ENCODE results near the gene ZNF775. TPM values are rescaled to one million over a fixed set of nuclear protein-coding genes. Genes with fewer than 3 reads are reported as not detected.

The ZNF775 gene
- polyA plus RNA-seq (2013, experiment 1 of 2), result 5.1 TPM
- 4.8 TPM for polyA plus RNA-seq (2013, experiment 2 of 2)

- peaks cover 32% of the 10 kb centered on the region for H3K4me1 ChIP-seq (ENCODE audit: control insufficient read depth, insufficient read depth, low read depth, low read length)
- peak within 1 kb of the TSS; percentile 99 for H2BK120ac ChIP-seq (ENCODE audit: low read depth, low read length)
- H4K8ac ChIP-seq (ENCODE audit: low read length), result peak within 1 kb of the TSS; percentile 98
- H2AK5ac ChIP-seq (ENCODE audit: low read length, severe bottlenecking), result peak within 1 kb of the TSS; percentile 75
- peak within 1 kb of the TSS; percentile 98 to 99 for H3K18ac ChIP-seq (ENCODE audit: low read depth in 1 of 2, low read length in 2 of 2)
- DNase-seq, result peak; percentile 95
- WGBS, result under 1% methylated on average over 55 of the region's 60 CpGs
- H3K9ac ChIP-seq (ENCODE audit: low read length), result peak within 1 kb of the TSS; percentile 92
- no peaks in the 10 kb centered on the region for H3K27me3 ChIP-seq (ENCODE audit: control insufficient read depth in 1 of 2, insufficient read depth in 1 of 2, low read length in 2 of 2)
- peak within 1 kb of the TSS; percentile 46 to 86 for H3K23ac ChIP-seq (ENCODE audit: low read length in 2 of 2)
- H2BK5ac ChIP-seq (ENCODE audit: low read depth, low read length, poor library complexity, severe bottlenecking), result peak within 1 kb of the TSS; percentile 94
- peak within 1 kb of the TSS; percentile 96 for H4K91ac ChIP-seq (ENCODE audit: low read length)
- H3K4ac ChIP-seq (ENCODE audit: low read depth in 1 of 2, low read length in 2 of 2), result peak within 1 kb of the TSS; percentile 90 to 96
- H3K9me3 ChIP-seq (ENCODE audit: control insufficient read depth, low read length), result no peaks in the 10 kb centered on the region
- peak within 1 kb of the TSS; percentile 86 to 92 for H3K4me3 ChIP-seq (ENCODE audit: insufficient read depth in 1 of 2, low read depth in 1 of 2, low read length in 2 of 2)
- H2AFZ ChIP-seq (ENCODE audit: low read depth, low read length), result peak within 1 kb of the TSS; percentile 36
- H3K27ac ChIP-seq (ENCODE audit: low read length, poor library complexity, severe bottlenecking), result peak within 1 kb of the TSS; percentile 89
- peak within 1 kb of the TSS in 1 of 2 experiments; percentile 98 for H3K14ac ChIP-seq (ENCODE audit: low read length in 2 of 2)
- peak within 1 kb of the TSS; percentile 85 for H3K4me2 ChIP-seq (ENCODE audit: low read length, poor library complexity, severe bottlenecking)
- H3K36me3 ChIP-seq (ENCODE audit: control insufficient read depth in 1 of 2, insufficient read depth in 2 of 2, low read depth in 1 of 2, low read length in 2 of 2), result peaks cover 8 to 24% of the 10 kb centered on the region in 2 experiments
- peak within 1 kb of the TSS; percentile 97 for H2BK15ac ChIP-seq (ENCODE audit: low read depth, poor library complexity, severe bottlenecking)
- H2BK12ac ChIP-seq (ENCODE audit: low read length in 2 of 2), result peak within 1 kb of the TSS; percentile 25 to 63
- peaks cover 52% of the 10 kb centered on the region for H3K79me1 ChIP-seq (replicated peaks; ENCODE audit: low read length, poor library complexity, severe bottlenecking)
Observed at GRCh38 chr7:150378853-150379440, at the start of gene ZNF775. ZNF775 (plus strand) TSS chr7:150379330; CDS start chr7:150388471, 9,141 bp downstream.

GRCh38 chr7:150329331-150330120 is 49.6 kb upstream of the ZNF775 start:
- Histone ChIP-seq H3K9ac (ENCODE audit: low read length) (no peak overlapping the region), H4K91ac (ENCODE audit: low read length) (no peak overlapping the region), H2AFZ (ENCODE audit: low read depth, low read length) (no peak overlapping the region), H2BK5ac (ENCODE audit: low read depth, low read length, poor library complexity, severe bottlenecking) (no peak overlapping the region), H3K4me2 (ENCODE audit: low read length, poor library complexity, severe bottlenecking) (no peak overlapping the region), H3K4ac (ENCODE audit: low read depth in 1 of 2, low read length in 2 of 2) (no peak overlapping the region), H2BK12ac (ENCODE audit: low read length in 2 of 2) (no peak overlapping the region), H4K8ac (ENCODE audit: low read length) (no peak overlapping the region), H3K27me3 (ENCODE audit: control insufficient read depth in 1 of 2, insufficient read depth in 1 of 2, low read length in 2 of 2) (peaks cover 12 to 13% of the 10 kb centered on the region in 2 experiments), H3K9me3 (ENCODE audit: control insufficient read depth, low read length) (no peaks in the 10 kb centered on the region), H3K23ac (ENCODE audit: low read length in 2 of 2) (no peak overlapping the region), H3K36me3 (ENCODE audit: control insufficient read depth in 1 of 2, insufficient read depth in 2 of 2, low read depth in 1 of 2, low read length in 2 of 2) (no peaks in the 10 kb centered on the region), H3K4me3 (ENCODE audit: insufficient read depth in 1 of 2, low read depth in 1 of 2, low read length in 2 of 2) (no peak overlapping the region), H2BK15ac (ENCODE audit: low read depth, poor library complexity, severe bottlenecking) (no peak overlapping the region), H2BK120ac (ENCODE audit: low read depth, low read length) (no peak overlapping the region), H3K18ac (ENCODE audit: low read depth in 1 of 2, low read length in 2 of 2) (no peak overlapping the region), H3K14ac (ENCODE audit: low read length in 2 of 2) (no peak overlapping the region), H3K4me1 (ENCODE audit: control insufficient read depth, insufficient read depth, low read depth, low read length) (no peaks in the 10 kb centered on the region), H2AK5ac (ENCODE audit: low read length, severe bottlenecking) (no peak overlapping the region), H3K79me1 (replicated peaks; ENCODE audit: low read length, poor library complexity, severe bottlenecking) (no peaks in the 10 kb centered on the region), H3K27ac (ENCODE audit: low read length, poor library complexity, severe bottlenecking) (no peak overlapping the region)
- WGBS, result 80% methylated on average over 22 of the region's 22 CpGs
- no peak for DNase-seq

DNA sequence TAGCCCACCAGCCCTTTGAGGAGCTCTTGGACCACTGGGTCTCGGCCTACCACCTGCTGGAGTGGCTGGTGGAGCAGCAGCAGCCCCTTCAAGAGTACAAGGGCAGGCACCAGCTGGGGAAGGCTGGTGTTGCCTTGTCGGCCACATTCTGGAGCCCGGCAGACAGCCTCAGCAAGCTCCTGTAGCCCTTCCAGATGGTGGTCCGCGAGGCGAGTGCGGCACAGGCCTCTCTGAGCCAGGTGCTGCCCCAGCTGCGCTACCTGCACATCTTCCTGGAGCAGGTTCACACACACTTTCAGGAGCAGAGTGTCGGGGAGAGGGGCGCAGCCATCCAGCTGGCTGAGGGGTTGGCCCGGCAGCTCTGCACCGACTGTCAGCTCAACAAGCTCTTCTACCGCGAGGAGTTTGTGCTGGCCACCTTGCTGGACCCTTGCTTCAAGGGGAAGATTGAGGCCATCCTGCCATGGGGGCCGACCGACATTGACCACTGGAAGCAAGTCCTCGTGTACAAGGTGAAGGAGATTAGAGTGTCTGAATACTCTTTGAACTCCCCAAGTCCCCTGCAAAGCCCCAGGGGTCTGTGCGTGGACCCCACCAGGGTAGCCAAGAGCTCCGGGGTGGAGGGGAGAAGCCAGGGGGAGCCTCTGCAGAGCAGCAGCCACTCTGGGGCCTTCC is 48.8 kb upstream of the ZNF775 start:
- Histone ChIP-seq H3K4me2 (ENCODE audit: low read length, poor library complexity, severe bottlenecking) (no peak overlapping the region), H3K36me3 (ENCODE audit: control insufficient read depth in 1 of 2, insufficient read depth in 2 of 2, low read depth in 1 of 2, low read length in 2 of 2) (no peaks in the 10 kb centered on the region), H4K8ac (ENCODE audit: low read length) (no peak overlapping the region), H3K4me1 (ENCODE audit: control insufficient read depth, insufficient read depth, low read depth, low read length) (no peaks in the 10 kb centered on the region), H2BK120ac (ENCODE audit: low read depth, low read length) (no peak overlapping the region), H3K9ac (ENCODE audit: low read length) (no peak overlapping the region), H2BK12ac (ENCODE audit: low read length in 2 of 2) (no peak overlapping the region), H3K18ac (ENCODE audit: low read depth in 1 of 2, low read length in 2 of 2) (no peak overlapping the region), H3K23ac (ENCODE audit: low read length in 2 of 2) (no peak overlapping the region), H2BK15ac (ENCODE audit: low read depth, poor library complexity, severe bottlenecking) (no peak overlapping the region), H3K9me3 (ENCODE audit: control insufficient read depth, low read length) (no peaks in the 10 kb centered on the region), H3K14ac (ENCODE audit: low read length in 2 of 2) (no peak overlapping the region), H2AK5ac (ENCODE audit: low read length, severe bottlenecking) (no peak overlapping the region), H3K4me3 (ENCODE audit: insufficient read depth in 1 of 2, low read depth in 1 of 2, low read length in 2 of 2) (no peak overlapping the region), H3K27me3 (ENCODE audit: control insufficient read depth in 1 of 2, insufficient read depth in 1 of 2, low read length in 2 of 2) (peaks cover 9 to 12% of the 10 kb centered on the region in 2 experiments), H3K27ac (ENCODE audit: low read length, poor library complexity, severe bottlenecking) (no peak overlapping the region), H3K4ac (ENCODE audit: low read depth in 1 of 2, low read length in 2 of 2) (no peak overlapping the region), H2AFZ (ENCODE audit: low read depth, low read length) (no peak overlapping the region), H2BK5ac (ENCODE audit: low read depth, low read length, poor library complexity, severe bottlenecking) (no peak overlapping the region), H4K91ac (ENCODE audit: low read length) (no peak overlapping the region), H3K79me1 (replicated peaks; ENCODE audit: low read length, poor library complexity, severe bottlenecking) (no peaks in the 10 kb centered on the region)
- 95% methylated on average over 19 of the region's 19 CpGs for WGBS
- DNase-seq, result no peak

Data from mesenchymal stem cell (in vitro differentiated cells and primary cell).